ENCODE results near the gene RUBCN. TPM values are rescaled to one million over a fixed set of nuclear protein-coding genes. Genes with fewer than 3 reads are reported as not detected.

RUBCN gene
- total and polyA plus RNA-seq, 9 of the 15 experiments (the other 6 are each of a cell fraction or from before 2014, with no cell fraction given), result 8.4 to 24.0 (median 11.9) TPM

GRCh38 chr3:197667968-197668367 is 68.7 kb downstream of the RUBCN start:
- no peaks in the 10 kb centered on the region for H3K27me3 ChIP-seq (ENCODE audit: control insufficient read depth in 2 of 2, insufficient read depth in 2 of 2, low read length in 2 of 2)
- H4K20me1 ChIP-seq (replicated peaks; ENCODE audit: control insufficient read depth, insufficient read depth, low read length), result no peaks in the 10 kb centered on the region
- ChIA-PET CTCF (ENCODE audit: low intra/inter-chr PET ratio) (no interaction called here), POLR2A (no interaction called here)
- DNase-seq (ENCODE audit: extremely low read depth in 1 of 4, low spot score in 3 of 4), result peak in 1 of 4 experiments; percentile 9
- H3K9me1 ChIP-seq (ENCODE audit: control insufficient read depth, insufficient read depth, low read length), result no peaks in the 10 kb centered on the region
- no peak overlapping the region for H2AFZ ChIP-seq (ENCODE audit: low read depth, low read length)
- H3K4me3 ChIP-seq, result no peak overlapping the region
- in situ Hi-C loops (cut with MboI) (no loop called here), intact Hi-C loops (cut with micrococcal nuclease) (loop anchor here (5.0 to 10.0 kb wide), 2 partner anchors 71 to 123 kb away; no protein-coding TSS in a partner anchor)
- no peaks in the 10 kb centered on the region for H3K79me2 ChIP-seq (ENCODE audit: control insufficient read depth, insufficient read depth, low read length)
- H3K27ac ChIP-seq (ENCODE audit: extremely low read depth, low read depth, low read length), result no peak overlapping the region; the same call in 2 of the 3 replicates
- BruUV-seq (replicated peaks), result no TSS peak
- ATAC-seq, result no peak
- H3K9ac ChIP-seq (ENCODE audit: insufficient read depth in 1 of 2, low read depth in 2 of 2, low read length in 2 of 2), result peak overlapping the region in 1 of 2 experiments; percentile 63; a peak in 1 of 4 replicates
- H3K4me2 ChIP-seq (ENCODE audit: insufficient read depth, low read length), result no peak overlapping the region
- 0 out of 3 replicates have a peak, but pooled peaks cover 8% of the 10 kb centered on the region for H3K36me3 ChIP-seq (ENCODE audit: control insufficient read depth, insufficient read depth, low read length)
- FAIRE-seq, result no peak
- 55% methylated on average over 5 of the region's 5 CpGs for WGBS (ENCODE audit: insufficient coverage, low coverage, missing lambda C conversion rate)
- no peaks in the 10 kb centered on the region for H3K9me3 ChIP-seq (replicated peaks; ENCODE audit: control insufficient read depth, insufficient read depth, low read depth, low read length)
- TF ChIP-seq MBD2 (IDR thresholded peaks at IDR 0.05; ENCODE audit: borderline replicate concordance, low read depth), result no peak
- no peak for TF ChIP-seq RNF219 (CRISPR knock-in tag; IDR thresholded peaks at IDR 0.05)
- no peak for TF ChIP-seq MCM5 (IDR thresholded peaks at IDR 0.05; ENCODE audit: low read depth)
- TF ChIP-seq U2AF1 (optimal IDR thresholded peaks at IDR 0.05; ENCODE audit: low read depth, low read length), result no peak
- TF ChIP-seq FUS (optimal IDR thresholded peaks at IDR 0.05; ENCODE audit: low read depth, low read length), result no peak
- TF ChIP-seq THRAP3 (IDR thresholded peaks at IDR 0.05; ENCODE audit: borderline replicate concordance), result no peak
- no peak for TF ChIP-seq CAMTA2 (CRISPR knock-in tag; conservative IDR thresholded peaks at IDR 0.05)
- no peak for TF ChIP-seq ZNF717 (CRISPR knock-in tag; IDR thresholded peaks at IDR 0.05)
- TF ChIP-seq ZBTB17 (CRISPR knock-in tag; IDR thresholded peaks at IDR 0.05), result no peak
- TF ChIP-seq EHMT2 (IDR thresholded peaks at IDR 0.05), result no peak
- TF ChIP-seq IRF2 (CRISPR knock-in tag; IDR thresholded peaks at IDR 0.05), result no peak
- TF ChIP-seq CTBP1 (IDR thresholded peaks at IDR 0.05; ENCODE audit: borderline replicate concordance), result no peak
- no peak for TF ChIP-seq ZNF655 (CRISPR knock-in tag; IDR thresholded peaks at IDR 0.05)
- no peak for TF ChIP-seq RFX7 (CRISPR knock-in tag; IDR thresholded peaks at IDR 0.05)
- peaks cover 10 to 12% of the 10 kb centered on the region in 2 experiments; a peak in 4 of 5 replicates for H3K4me1 ChIP-seq (replicated peaks in 1 of 2; ENCODE audit: control insufficient read depth in 2 of 2, insufficient read depth in 2 of 2, low read length in 2 of 2)
